Liver (tissue), 9 donors: ENCODE data around the gene TMEM163. TPM values are rescaled to one million over a fixed set of nuclear protein-coding genes. Genes with fewer than 3 reads are reported as not detected.

Source experiments
- DNase-seq: peaks from one replicate; pipeline ENCODE4 v3.0.0-alpha.2; 2017; ENCODE audit warnings: low spot score
- H3K27ac ChIP-seq, 2 donors: one replicate each; pipeline ENCODE4 v1.7.0; 2013; ENCODE audit warnings: inconsistent platforms in 2 of 2, low read length in 2 of 2, control low read depth in 1 of 2, low read depth in 1 of 2, mild to moderate bottlenecking in 1 of 2
- H3K27me3 ChIP-seq, 4 donors: one replicate each; pipeline versions ENCODE4 v1.6.1 to v1.7.0; 2013; ENCODE audit warnings: low read length in 3 of 4, inconsistent platforms in 1 of 4, mild to moderate bottlenecking in 1 of 4, moderate library complexity in 1 of 4; ENCODE audit not compliant: control insufficient read depth in 4 of 4, insufficient read depth in 4 of 4
- H3K36me3 ChIP-seq, 4 donors: one replicate each; pipeline versions ENCODE4 v1.6.1 to v1.7.0; 2013; ENCODE audit warnings: low read length in 3 of 4, mild to moderate bottlenecking in 3 of 4, low read depth in 1 of 4, moderate library complexity in 1 of 4; ENCODE audit not compliant: control insufficient read depth in 4 of 4, insufficient read depth in 3 of 4
- H3K4me1 ChIP-seq, 4 donors: one replicate each; pipeline versions ENCODE4 v1.6.1 to v1.7.0; 2013; ENCODE audit warnings: low read length in 3 of 4, mild to moderate bottlenecking in 3 of 4, moderate library complexity in 1 of 4; ENCODE audit not compliant: control insufficient read depth in 4 of 4, insufficient read depth in 4 of 4
- H3K4me3 ChIP-seq, 3 donors: one replicate each; pipeline versions ENCODE4 v1.6.1 to v1.7.0; 2013; ENCODE audit warnings: low read length in 3 of 3, control low read depth in 1 of 3, low read depth in 1 of 3, mild to moderate bottlenecking in 1 of 3
- H3K9ac ChIP-seq, 2 donors: one replicate each; pipeline ENCODE4 v1.7.0; 2013; ENCODE audit warnings: low read length in 2 of 2, mild to moderate bottlenecking in 2 of 2, moderate library complexity in 2 of 2, control low read depth in 1 of 2, low read depth in 1 of 2
- H3K9me3 ChIP-seq, 4 donors: one replicate each; pipeline versions ENCODE4 v1.6.1 to v1.7.0; 2013; ENCODE audit warnings: low read length in 3 of 4; ENCODE audit not compliant: control insufficient read depth in 4 of 4
- EGR1 ChIP-seq, 2 donors: IDR thresholded peaks; 2 replicates each; pipeline ENCODE4 v1.6.1; 2016 to 2018; ENCODE audit warnings: antibody characterized with exemption in 2 of 2, low read depth in 2 of 2
- FOXA1 ChIP-seq: IDR thresholded peaks from 2 replicates; pipeline ENCODE4 v1.6.1; 2016; ENCODE audit warnings: antibody characterized with exemption
- FOXA2 ChIP-seq: IDR thresholded peaks from 2 replicates; pipeline ENCODE4 v1.6.1; 2016; ENCODE audit warnings: antibody characterized with exemption
- GABPA ChIP-seq, 2 donors: IDR thresholded peaks in 1 of 2; conservative IDR thresholded peaks in 1 of 2; 2 replicates each; pipeline ENCODE4 v1.6.1; 2016; ENCODE audit warnings: antibody characterized with exemption in 2 of 2, mild to moderate bottlenecking in 1 of 2, moderate library complexity in 1 of 2
- HNF4A ChIP-seq, 2 donors: conservative IDR thresholded peaks; 2 replicates each; pipeline ENCODE4 v1.6.1; 2016; ENCODE audit warnings: antibody characterized with exemption in 2 of 2, mild to moderate bottlenecking in 2 of 2
- HNF4G ChIP-seq: IDR thresholded peaks from 2 replicates; pipeline ENCODE4 v1.6.1; 2016; ENCODE audit warnings: antibody characterized with exemption
- JUND ChIP-seq, 2 donors: IDR thresholded peaks; 2 replicates each; pipeline ENCODE4 v1.6.1; 2016; ENCODE audit warnings: antibody characterized with exemption in 2 of 2
- NR2F2 ChIP-seq: IDR thresholded peaks from 2 replicates; pipeline ENCODE4 v1.6.1; 2016; ENCODE audit warnings: antibody characterized with exemption
- RAD21 ChIP-seq, 2 donors: IDR thresholded peaks; 2 replicates each; pipeline ENCODE4 v1.6.1; 2016; ENCODE audit warnings: antibody characterized with exemption in 2 of 2, mild to moderate bottlenecking in 2 of 2
- RXRA ChIP-seq, 2 donors: IDR thresholded peaks; 2 replicates each; pipeline ENCODE4 v1.6.1; 2017 to 2018; ENCODE audit warnings: antibody characterized with exemption in 2 of 2, mild to moderate bottlenecking in 1 of 2
- SP1 ChIP-seq: IDR thresholded peaks from 2 replicates; pipeline ENCODE4 v1.6.1; 2018; ENCODE audit warnings: antibody characterized with exemption, mild to moderate bottlenecking
- TAF1 ChIP-seq: conservative IDR thresholded peaks from 2 replicates; pipeline ENCODE4 v1.6.1; 2016; ENCODE audit warnings: antibody characterized with exemption, mild to moderate bottlenecking
- YY1 ChIP-seq: IDR thresholded peaks from 2 replicates; pipeline ENCODE4 v1.6.1; 2016; ENCODE audit warnings: antibody characterized with exemption, mild to moderate bottlenecking
- WGBS: extraction: QIAGEN DNeasy Blood & Tissue Kit; methylation state at CpG from one replicate; pipeline ENCODE4 v1.1.7; 2013; 5-methylcytosine and 5-hydroxymethylcytosine counted together
- polyA plus RNA-seq, 2 donors: library from polyadenylated mRNA; stranded (reverse) in 1 of 2; unstranded in 1 of 2; fragments of 200-250 nt in 1 of 2; fragments of >200 nt in 1 of 2; fragmentation: Nextera tagmentation in 1 of 2; extraction: Ambion mirVana in 1 of 2; gene quantifications; one replicate each; pipeline versions ENCODE4 v1.2.1 to v1.2.3, GENCODE V29; 2013 to 2015
- total RNA-seq, 2 donors: library from RNA; depleted of rRNA; stranded (reverse); fragments of >200 nt; gene quantifications; one replicate each; pipeline ENCODE4 v1.2.3, GENCODE V29; 2014
- TF ChIP-seq, protein P1 (sequence below): IDR thresholded peaks from 2 replicates; pipeline ENCODE4 v1.6.1; 2016; ENCODE audit warnings: antibody characterized with exemption, mild to moderate bottlenecking
- TF ChIP-seq, protein P2 (sequence below): IDR thresholded peaks from 2 replicates; pipeline ENCODE4 v1.6.1; 2016; ENCODE audit warnings: antibody characterized with exemption
- TF ChIP-seq, protein P3 (sequence below): IDR thresholded peaks from 2 replicates; pipeline ENCODE4 v1.6.1; 2016; ENCODE audit warnings: antibody characterized with exemption
- TF ChIP-seq, protein P4 (sequence below): fragments of 150-350 bp; IDR thresholded peaks from 2 replicates; pipeline ENCODE4 v1.5.1; 2017; ENCODE audit warnings: improper control_type of control experiment, low read depth, low read length; ENCODE audit not compliant: missing input control
- TF ChIP-seq, protein P5 (sequence below): IDR thresholded peaks from 2 replicates; pipeline ENCODE4 v1.6.1; 2016; ENCODE audit warnings: antibody characterized with exemption
- donor health status: healthy.
- donor health status: healthy.
- donor health status: healthy.
- donor health status: healthy.
- donor health status: healthy.

TMEM163 gene
- total and polyA plus RNA-seq, 4 donors, result 0.08 to 0.48 (median 0.25) TPM

DNA sequence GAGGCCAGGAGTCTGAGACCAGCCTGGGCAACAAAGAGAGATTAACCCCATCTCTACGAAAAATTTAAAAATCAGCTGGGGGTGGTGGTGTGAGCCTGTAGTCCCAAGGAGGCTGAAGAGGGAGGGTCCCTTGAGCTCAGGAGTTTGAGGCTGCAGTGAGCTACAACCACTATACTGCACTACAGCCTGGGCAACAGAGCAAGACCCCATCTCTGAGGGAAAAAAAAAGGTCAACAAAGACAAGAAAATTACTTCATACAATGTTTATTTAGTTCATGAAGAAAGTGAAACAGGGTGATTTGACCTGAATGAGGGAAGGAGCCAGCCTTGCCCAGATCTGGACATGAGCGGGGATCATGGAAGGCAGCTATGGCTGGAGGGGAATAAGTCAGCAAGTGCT, 59.1 kb downstream of the TMEM163 start:
- no peak overlapping the region for H3K9ac ChIP-seq
- H3K36me3 ChIP-seq, result no peaks in the 10 kb centered on the region
- no peak overlapping the region for H3K4me3 ChIP-seq
- no peaks in the 10 kb centered on the region for H3K9me3 ChIP-seq
- no peaks in the 10 kb centered on the region for H3K4me1 ChIP-seq
- 69% methylated on average over 2 of the region's 2 CpGs for WGBS
- DNase-seq, result no peak
- H3K27me3 ChIP-seq, result no peaks in the 10 kb centered on the region
- TF ChIP-seq, protein P1, sequence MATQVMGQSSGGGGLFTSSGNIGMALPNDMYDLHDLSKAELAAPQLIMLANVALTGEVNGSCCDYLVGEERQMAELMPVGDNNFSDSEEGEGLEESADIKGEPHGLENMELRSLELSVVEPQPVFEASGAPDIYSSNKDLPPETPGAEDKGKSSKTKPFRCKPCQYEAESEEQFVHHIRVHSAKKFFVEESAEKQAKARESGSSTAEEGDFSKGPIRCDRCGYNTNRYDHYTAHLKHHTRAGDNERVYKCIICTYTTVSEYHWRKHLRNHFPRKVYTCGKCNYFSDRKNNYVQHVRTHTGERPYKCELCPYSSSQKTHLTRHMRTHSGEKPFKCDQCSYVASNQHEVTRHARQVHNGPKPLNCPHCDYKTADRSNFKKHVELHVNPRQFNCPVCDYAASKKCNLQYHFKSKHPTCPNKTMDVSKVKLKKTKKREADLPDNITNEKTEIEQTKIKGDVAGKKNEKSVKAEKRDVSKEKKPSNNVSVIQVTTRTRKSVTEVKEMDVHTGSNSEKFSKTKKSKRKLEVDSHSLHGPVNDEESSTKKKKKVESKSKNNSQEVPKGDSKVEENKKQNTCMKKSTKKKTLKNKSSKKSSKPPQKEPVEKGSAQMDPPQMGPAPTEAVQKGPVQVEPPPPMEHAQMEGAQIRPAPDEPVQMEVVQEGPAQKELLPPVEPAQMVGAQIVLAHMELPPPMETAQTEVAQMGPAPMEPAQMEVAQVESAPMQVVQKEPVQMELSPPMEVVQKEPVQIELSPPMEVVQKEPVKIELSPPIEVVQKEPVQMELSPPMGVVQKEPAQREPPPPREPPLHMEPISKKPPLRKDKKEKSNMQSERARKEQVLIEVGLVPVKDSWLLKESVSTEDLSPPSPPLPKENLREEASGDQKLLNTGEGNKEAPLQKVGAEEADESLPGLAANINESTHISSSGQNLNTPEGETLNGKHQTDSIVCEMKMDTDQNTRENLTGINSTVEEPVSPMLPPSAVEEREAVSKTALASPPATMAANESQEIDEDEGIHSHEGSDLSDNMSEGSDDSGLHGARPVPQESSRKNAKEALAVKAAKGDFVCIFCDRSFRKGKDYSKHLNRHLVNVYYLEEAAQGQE, result no peak
- TF ChIP-seq GABPA (IDR thresholded peaks at IDR 0.05 in 1 of 2, conservative IDR thresholded peaks at IDR 0.05 in 1 of 2) (no peak), JUND (IDR thresholded peaks at IDR 0.05) (no peak), YY1 (no peak), HNF4A (conservative IDR thresholded peaks at IDR 0.05) (no peak), HNF4G (no peak), FOXA1 (no peak), NR2F2 (no peak), TAF1 (no peak), RAD21 (IDR thresholded peaks at IDR 0.05) (no peak), RXRA (IDR thresholded peaks at IDR 0.05) (no peak), FOXA2 (no peak), SP1 (no peak), EGR1 (IDR thresholded peaks at IDR 0.05; ENCODE audit: low read depth in 2 of 2) (no peak)
- TF ChIP-seq, protein P2, sequence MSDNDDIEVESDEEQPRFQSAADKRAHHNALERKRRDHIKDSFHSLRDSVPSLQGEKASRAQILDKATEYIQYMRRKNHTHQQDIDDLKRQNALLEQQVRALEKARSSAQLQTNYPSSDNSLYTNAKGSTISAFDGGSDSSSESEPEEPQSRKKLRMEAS, result no peak
- TF ChIP-seq, protein P3, sequence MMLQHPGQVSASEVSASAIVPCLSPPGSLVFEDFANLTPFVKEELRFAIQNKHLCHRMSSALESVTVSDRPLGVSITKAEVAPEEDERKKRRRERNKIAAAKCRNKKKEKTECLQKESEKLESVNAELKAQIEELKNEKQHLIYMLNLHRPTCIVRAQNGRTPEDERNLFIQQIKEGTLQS, result no peak
- TF ChIP-seq, protein P4, sequence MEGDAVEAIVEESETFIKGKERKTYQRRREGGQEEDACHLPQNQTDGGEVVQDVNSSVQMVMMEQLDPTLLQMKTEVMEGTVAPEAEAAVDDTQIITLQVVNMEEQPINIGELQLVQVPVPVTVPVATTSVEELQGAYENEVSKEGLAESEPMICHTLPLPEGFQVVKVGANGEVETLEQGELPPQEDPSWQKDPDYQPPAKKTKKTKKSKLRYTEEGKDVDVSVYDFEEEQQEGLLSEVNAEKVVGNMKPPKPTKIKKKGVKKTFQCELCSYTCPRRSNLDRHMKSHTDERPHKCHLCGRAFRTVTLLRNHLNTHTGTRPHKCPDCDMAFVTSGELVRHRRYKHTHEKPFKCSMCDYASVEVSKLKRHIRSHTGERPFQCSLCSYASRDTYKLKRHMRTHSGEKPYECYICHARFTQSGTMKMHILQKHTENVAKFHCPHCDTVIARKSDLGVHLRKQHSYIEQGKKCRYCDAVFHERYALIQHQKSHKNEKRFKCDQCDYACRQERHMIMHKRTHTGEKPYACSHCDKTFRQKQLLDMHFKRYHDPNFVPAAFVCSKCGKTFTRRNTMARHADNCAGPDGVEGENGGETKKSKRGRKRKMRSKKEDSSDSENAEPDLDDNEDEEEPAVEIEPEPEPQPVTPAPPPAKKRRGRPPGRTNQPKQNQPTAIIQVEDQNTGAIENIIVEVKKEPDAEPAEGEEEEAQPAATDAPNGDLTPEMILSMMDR, result no peak
- TF ChIP-seq, protein P5, sequence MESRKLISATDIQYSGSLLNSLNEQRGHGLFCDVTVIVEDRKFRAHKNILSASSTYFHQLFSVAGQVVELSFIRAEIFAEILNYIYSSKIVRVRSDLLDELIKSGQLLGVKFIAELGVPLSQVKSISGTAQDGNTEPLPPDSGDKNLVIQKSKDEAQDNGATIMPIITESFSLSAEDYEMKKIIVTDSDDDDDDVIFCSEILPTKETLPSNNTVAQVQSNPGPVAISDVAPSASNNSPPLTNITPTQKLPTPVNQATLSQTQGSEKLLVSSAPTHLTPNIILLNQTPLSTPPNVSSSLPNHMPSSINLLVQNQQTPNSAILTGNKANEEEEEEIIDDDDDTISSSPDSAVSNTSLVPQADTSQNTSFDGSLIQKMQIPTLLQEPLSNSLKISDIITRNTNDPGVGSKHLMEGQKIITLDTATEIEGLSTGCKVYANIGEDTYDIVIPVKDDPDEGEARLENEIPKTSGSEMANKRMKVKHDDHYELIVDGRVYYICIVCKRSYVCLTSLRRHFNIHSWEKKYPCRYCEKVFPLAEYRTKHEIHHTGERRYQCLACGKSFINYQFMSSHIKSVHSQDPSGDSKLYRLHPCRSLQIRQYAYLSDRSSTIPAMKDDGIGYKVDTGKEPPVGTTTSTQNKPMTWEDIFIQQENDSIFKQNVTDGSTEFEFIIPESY, result no peak
- no peak overlapping the region for H3K27ac ChIP-seq
